ENCODE data around the gene NACC2.
A peak's percentile ranks its signal among the peaks of the same experiment; 100 is the strongest.

GRCh38 chr9:136047076-136047774 is 47.9 kb downstream of the NACC2 start:
- TF ChIP-seq EZH2 (IDR thresholded peaks at IDR 0.05; ENCODE audit: low read depth, unreplicated experiment) (no peak), EZH2phosphoT487 (IDR thresholded peaks at IDR 0.05; ENCODE audit: unreplicated experiment) (no peak), POLR2AphosphoS5 (IDR thresholded peaks at IDR 0.05; ENCODE audit: low read depth) (no peak), CREB1 (CRISPR knock-in tag; IDR thresholded peaks at IDR 0.05; ENCODE audit: low read depth) (no peak), STAT1 (IDR thresholded peaks at IDR 0.05; ENCODE audit: unreplicated experiment) (no peak), ZNF462 (CRISPR knock-in tag; IDR thresholded peaks at IDR 0.05) (no peak), ZNF114 (CRISPR knock-in tag; IDR thresholded peaks at IDR 0.05) (no peak), JUNB (IDR thresholded peaks at IDR 0.05; ENCODE audit: unreplicated experiment) (no peak)
- TF ChIP-seq, protein P1, sequence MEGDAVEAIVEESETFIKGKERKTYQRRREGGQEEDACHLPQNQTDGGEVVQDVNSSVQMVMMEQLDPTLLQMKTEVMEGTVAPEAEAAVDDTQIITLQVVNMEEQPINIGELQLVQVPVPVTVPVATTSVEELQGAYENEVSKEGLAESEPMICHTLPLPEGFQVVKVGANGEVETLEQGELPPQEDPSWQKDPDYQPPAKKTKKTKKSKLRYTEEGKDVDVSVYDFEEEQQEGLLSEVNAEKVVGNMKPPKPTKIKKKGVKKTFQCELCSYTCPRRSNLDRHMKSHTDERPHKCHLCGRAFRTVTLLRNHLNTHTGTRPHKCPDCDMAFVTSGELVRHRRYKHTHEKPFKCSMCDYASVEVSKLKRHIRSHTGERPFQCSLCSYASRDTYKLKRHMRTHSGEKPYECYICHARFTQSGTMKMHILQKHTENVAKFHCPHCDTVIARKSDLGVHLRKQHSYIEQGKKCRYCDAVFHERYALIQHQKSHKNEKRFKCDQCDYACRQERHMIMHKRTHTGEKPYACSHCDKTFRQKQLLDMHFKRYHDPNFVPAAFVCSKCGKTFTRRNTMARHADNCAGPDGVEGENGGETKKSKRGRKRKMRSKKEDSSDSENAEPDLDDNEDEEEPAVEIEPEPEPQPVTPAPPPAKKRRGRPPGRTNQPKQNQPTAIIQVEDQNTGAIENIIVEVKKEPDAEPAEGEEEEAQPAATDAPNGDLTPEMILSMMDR (conservative IDR thresholded peaks at IDR 0.05; ENCODE audit: low read depth in 2 of 2), result 0 out of 4 replicates have a peak, but pooled peaks of 1 of the 2 experiments have one; percentile 5
- TF ChIP-seq, protein P2, sequence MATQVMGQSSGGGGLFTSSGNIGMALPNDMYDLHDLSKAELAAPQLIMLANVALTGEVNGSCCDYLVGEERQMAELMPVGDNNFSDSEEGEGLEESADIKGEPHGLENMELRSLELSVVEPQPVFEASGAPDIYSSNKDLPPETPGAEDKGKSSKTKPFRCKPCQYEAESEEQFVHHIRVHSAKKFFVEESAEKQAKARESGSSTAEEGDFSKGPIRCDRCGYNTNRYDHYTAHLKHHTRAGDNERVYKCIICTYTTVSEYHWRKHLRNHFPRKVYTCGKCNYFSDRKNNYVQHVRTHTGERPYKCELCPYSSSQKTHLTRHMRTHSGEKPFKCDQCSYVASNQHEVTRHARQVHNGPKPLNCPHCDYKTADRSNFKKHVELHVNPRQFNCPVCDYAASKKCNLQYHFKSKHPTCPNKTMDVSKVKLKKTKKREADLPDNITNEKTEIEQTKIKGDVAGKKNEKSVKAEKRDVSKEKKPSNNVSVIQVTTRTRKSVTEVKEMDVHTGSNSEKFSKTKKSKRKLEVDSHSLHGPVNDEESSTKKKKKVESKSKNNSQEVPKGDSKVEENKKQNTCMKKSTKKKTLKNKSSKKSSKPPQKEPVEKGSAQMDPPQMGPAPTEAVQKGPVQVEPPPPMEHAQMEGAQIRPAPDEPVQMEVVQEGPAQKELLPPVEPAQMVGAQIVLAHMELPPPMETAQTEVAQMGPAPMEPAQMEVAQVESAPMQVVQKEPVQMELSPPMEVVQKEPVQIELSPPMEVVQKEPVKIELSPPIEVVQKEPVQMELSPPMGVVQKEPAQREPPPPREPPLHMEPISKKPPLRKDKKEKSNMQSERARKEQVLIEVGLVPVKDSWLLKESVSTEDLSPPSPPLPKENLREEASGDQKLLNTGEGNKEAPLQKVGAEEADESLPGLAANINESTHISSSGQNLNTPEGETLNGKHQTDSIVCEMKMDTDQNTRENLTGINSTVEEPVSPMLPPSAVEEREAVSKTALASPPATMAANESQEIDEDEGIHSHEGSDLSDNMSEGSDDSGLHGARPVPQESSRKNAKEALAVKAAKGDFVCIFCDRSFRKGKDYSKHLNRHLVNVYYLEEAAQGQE (IDR thresholded peaks at IDR 0.05; ENCODE audit: unreplicated experiment), result no peak
